Hepatocyte (in vitro differentiated cells): ENCODE data around the gene PICK1. TPM values are rescaled to one million over a fixed set of nuclear protein-coding genes. Genes with fewer than 3 reads are reported as not detected.

ENCODE experiments used
- DNase-seq: peaks from one replicate; pipeline ENCODE4 v3.0.0-alpha.2; 2016; ENCODE audit warnings: low spot score
- H2AFZ ChIP-seq: fragments of 200-600 bp; sonication (generic); 2 replicates; pipeline ENCODE4 v1.6.0; 2016; ENCODE audit warnings: antibody characterized with exemption, mild to moderate bottlenecking
- H3K27ac ChIP-seq: fragments of 200-600 bp; sonication (generic); 2 replicates; pipeline ENCODE4 v1.5.1; 2016; ENCODE audit warnings: mild to moderate bottlenecking
- H3K27me3 ChIP-seq: fragments of 200-600 bp; sonication (generic); 2 replicates; pipeline ENCODE4 v1.6.1; 2016
- H3K36me3 ChIP-seq: fragments of 200-600 bp; sonication (generic); replicated peaks from 2 replicates; pipeline ENCODE4 v1.5.1; 2016; ENCODE audit warnings: low read depth; ENCODE audit not compliant: insufficient read depth
- H3K4me1 ChIP-seq: fragments of 200-600 bp; sonication (generic); 2 replicates; pipeline ENCODE4 v1.5.1; 2016; ENCODE audit warnings: mild to moderate bottlenecking, moderate library complexity; ENCODE audit not compliant: insufficient read depth
- H3K4me2 ChIP-seq: fragments of 200-600 bp; sonication (generic); 2 replicates; pipeline ENCODE4 v1.6.0; 2016
- H3K4me3 ChIP-seq: fragments of 200-600 bp; sonication (generic); 2 replicates; pipeline ENCODE4 v1.5.1; 2016; ENCODE audit warnings: mild to moderate bottlenecking
- H3K79me2 ChIP-seq: fragments of 200-600 bp; sonication (generic); 2 replicates; pipeline ENCODE4 v1.6.0; 2017; ENCODE audit warnings: mild to moderate bottlenecking
- H3K9me2 ChIP-seq: fragments of 200-600 bp; sonication (generic); replicated peaks from 2 replicates; pipeline ENCODE4 v1.6.0; 2017; ENCODE audit warnings: mild to moderate bottlenecking; ENCODE audit not compliant: insufficient read depth
- H3K9me3 ChIP-seq: fragments of 200-600 bp; sonication (generic); 2 replicates; pipeline ENCODE4 v1.5.1; 2016; ENCODE audit warnings: low read depth, mild to moderate bottlenecking
- H4K20me1 ChIP-seq: fragments of 200-600 bp; sonication (generic); 2 replicates; pipeline ENCODE4 v1.6.0; 2016; ENCODE audit warnings: mild to moderate bottlenecking; ENCODE audit not compliant: insufficient read depth, poor library complexity, severe bottlenecking
- CTCF ChIP-seq: fragments of 200-600 bp; sonication (generic); IDR thresholded peaks from 2 replicates; pipeline ENCODE4 v1.5.1; 2016; ENCODE audit warnings: antibody characterized with exemption, mild to moderate bottlenecking; ENCODE audit not compliant: poor library complexity
- EZH2 ChIP-seq: fragments of 200-600 bp; sonication (generic); IDR thresholded peaks from 2 replicates; pipeline ENCODE4 v1.6.1; 2016; ENCODE audit warnings: antibody characterized with exemption, mild to moderate bottlenecking, borderline replicate concordance
- EZH2phosphoT487 ChIP-seq: fragments of 200-600 bp; sonication (generic); IDR thresholded peaks from one replicate; pipeline ENCODE4 v1.6.1; 2018; ENCODE audit warnings: antibody characterized with exemption, mild to moderate bottlenecking, low read depth, moderate library complexity; ENCODE audit not compliant: unreplicated experiment, severe bottlenecking
- WGBS: methylation state at CpG from one replicate; pipeline ENCODE4 v1.1.6; 2016; ENCODE audit warnings: low lambda C conversion rate; ENCODE audit errors: missing lambda C conversion rate; 5-methylcytosine and 5-hydroxymethylcytosine counted together
- polyA plus RNA-seq: library from polyadenylated mRNA; unstranded; fragments of >200 nt; fragmentation: Nextera tagmentation; extraction: Ambion mirVana; gene quantifications from 2 replicates; pipeline ENCODE4 v1.2.1, GENCODE V29; 2016
- total RNA-seq: library from RNA; depleted of rRNA; stranded (reverse); fragments of >200 nt; gene quantifications from 2 replicates; pipeline ENCODE4 v1.2.3, GENCODE V29; 2014

Gene PICK1
- total and polyA plus RNA-seq, 2 experiments from 2014 or later, result 26.2 to 43.1 TPM

GRCh38 chr22:38051900-38052862 lies 5.0 kb upstream of the PICK1 start:
- H3K36me3 ChIP-seq, result no peaks in the 10 kb centered on the region
- 29% methylated on average over 27 of the region's 30 CpGs for WGBS
- no peak overlapping the region for H2AFZ ChIP-seq
- no peaks in the 10 kb centered on the region for H3K9me2 ChIP-seq
- DNase-seq, result peak; percentile 92
- H3K4me1 ChIP-seq, result no peaks in the 10 kb centered on the region
- no peaks in the 10 kb centered on the region for H3K9me3 ChIP-seq
- H3K4me3 ChIP-seq, result no peak overlapping the region
- peak; percentile 83 for TF ChIP-seq CTCF
- TF ChIP-seq EZH2, result no peak
- no peaks in the 10 kb centered on the region for H3K27me3 ChIP-seq
- H3K4me2 ChIP-seq, result peak overlapping the region; percentile 67
- H4K20me1 ChIP-seq, result no peaks in the 10 kb centered on the region
- H3K27ac ChIP-seq, result no peak overlapping the region
- no peaks in the 10 kb centered on the region for H3K79me2 ChIP-seq

- Histone ChIP-seq H3K9me3 (no peaks in the 10 kb centered on the region), H3K4me3 (no peak overlapping the region), H3K36me3 (no peaks in the 10 kb centered on the region), H3K27me3 (no peaks in the 10 kb centered on the region), H2AFZ (no peak overlapping the region), H3K79me2 (peaks cover 7% of the 10 kb centered on the region), H3K4me2 (no peak overlapping the region), H3K4me1 (no peaks in the 10 kb centered on the region), H3K9me2 (no peaks in the 10 kb centered on the region), H3K27ac (no peak overlapping the region), H4K20me1 (no peaks in the 10 kb centered on the region)
- DNase-seq, result no peak
- TF ChIP-seq CTCF (no peak), EZH2phosphoT487 (no peak), EZH2 (no peak)
- WGBS, result 90% methylated on average over 6 of the region's 6 CpGs
Measured at GRCh38 chr22:38062791-38063190, 5.6 kb downstream of the PICK1 start.

- 97% methylated on average over 8 of the region's 8 CpGs for WGBS
- H3K9me2 ChIP-seq, result no peaks in the 10 kb centered on the region
- H3K9me3 ChIP-seq, result no peaks in the 10 kb centered on the region
- H3K27ac ChIP-seq, result no peak overlapping the region
- H3K4me3 ChIP-seq, result no peak overlapping the region
- no peak overlapping the region for H2AFZ ChIP-seq
- no peaks in the 10 kb centered on the region for H3K79me2 ChIP-seq
- H3K4me1 ChIP-seq, result peaks cover 8% of the 10 kb centered on the region
- no peak overlapping the region for H3K4me2 ChIP-seq
- H4K20me1 ChIP-seq, result no peaks in the 10 kb centered on the region
- H3K36me3 ChIP-seq, result no peaks in the 10 kb centered on the region
- DNase-seq, result no peak
- no peaks in the 10 kb centered on the region for H3K27me3 ChIP-seq
- TF ChIP-seq EZH2phosphoT487 (no peak), CTCF (no peak), EZH2 (no peak)
Measured at GRCh38 chr22:38065539-38065938, 8.3 kb downstream of the PICK1 start.
